ENCODE results near the gene ABCC2.

GRCh38 chr10:99777918-99778714 lies 4.3 kb upstream of the ABCC2 start:
- TF ChIP-seq CTCF (IDR thresholded peaks at IDR 0.05) (no peak), POLR2A (IDR thresholded peaks at IDR 0.05) (no peak)
